GM12801 (cell line): ENCODE measurements around the gene AP4M1.

ENCODE experiments used
- CTCF ChIP-seq: IDR thresholded peaks from one replicate; pipeline ENCODE4 v1.5.1; 2011; ENCODE audit warnings: control low read depth; ENCODE audit not compliant: insufficient read length; ENCODE audit errors: extremely low read depth

Gene AP4M1

GRCh38 chr7:100100420-100101015 lies 925 bp upstream of the AP4M1 start:
- no peak for TF ChIP-seq CTCF

- no peak for TF ChIP-seq CTCF
Measured at GRCh38 chr7:100102950-100103840, 1.8 kb downstream of the AP4M1 start.

- TF ChIP-seq CTCF = no peak
Measured at GRCh38 chr7:100105534-100105933, 4.1 kb downstream of the AP4M1 start.

DNA sequence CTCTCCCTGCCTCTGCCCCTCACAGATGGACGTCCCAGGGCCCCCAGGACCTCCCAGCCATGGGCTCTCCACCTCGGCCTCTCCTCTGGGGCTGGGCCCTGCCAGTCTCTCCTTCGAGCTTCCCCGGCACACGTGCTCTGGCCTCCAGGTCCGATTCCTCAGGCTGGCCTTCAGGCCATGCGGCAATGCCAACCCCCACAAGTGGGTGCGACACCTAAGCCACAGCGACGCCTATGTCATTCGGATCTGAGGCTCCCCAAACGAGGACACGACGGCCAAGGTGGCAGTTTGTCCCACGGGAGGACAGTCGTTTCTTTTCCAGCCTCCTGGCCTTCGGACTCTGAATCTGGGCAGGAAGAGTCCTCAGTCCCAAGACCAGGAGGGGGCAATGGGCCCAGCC lies 5.2 kb downstream of the AP4M1 start:
- no peak for TF ChIP-seq CTCF

DNA sequence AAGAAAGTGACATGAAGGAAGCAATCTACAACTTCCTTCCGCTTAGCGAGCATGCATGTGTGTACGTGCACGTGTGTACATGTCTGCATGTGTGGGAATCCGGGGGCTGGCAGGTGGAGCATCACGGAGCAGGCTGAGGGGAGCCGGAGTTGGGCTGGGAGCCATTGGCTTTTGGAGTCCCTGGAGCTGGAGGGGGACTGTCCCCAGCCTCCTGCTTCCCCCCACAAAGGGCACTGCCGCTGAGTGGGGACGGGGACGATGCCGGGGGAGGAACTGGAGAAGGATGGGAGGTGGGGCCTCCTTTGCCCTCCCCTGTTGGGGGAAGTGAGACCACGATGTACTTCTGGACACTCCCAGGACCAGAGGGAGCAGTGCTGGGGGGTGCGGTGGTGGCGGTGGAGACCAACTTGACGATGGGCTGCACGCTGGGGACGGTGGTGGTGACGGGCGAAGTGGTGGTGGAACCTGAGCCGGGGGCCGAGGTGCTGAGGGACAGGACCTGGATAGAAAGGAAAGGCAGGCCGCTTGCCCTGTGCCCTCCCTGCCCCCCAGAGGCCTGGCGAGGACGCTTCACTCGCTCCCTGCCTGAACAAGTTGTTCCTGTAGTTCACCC lies 5.8 kb downstream of the AP4M1 start:
- no peak for TF ChIP-seq CTCF

DNA sequence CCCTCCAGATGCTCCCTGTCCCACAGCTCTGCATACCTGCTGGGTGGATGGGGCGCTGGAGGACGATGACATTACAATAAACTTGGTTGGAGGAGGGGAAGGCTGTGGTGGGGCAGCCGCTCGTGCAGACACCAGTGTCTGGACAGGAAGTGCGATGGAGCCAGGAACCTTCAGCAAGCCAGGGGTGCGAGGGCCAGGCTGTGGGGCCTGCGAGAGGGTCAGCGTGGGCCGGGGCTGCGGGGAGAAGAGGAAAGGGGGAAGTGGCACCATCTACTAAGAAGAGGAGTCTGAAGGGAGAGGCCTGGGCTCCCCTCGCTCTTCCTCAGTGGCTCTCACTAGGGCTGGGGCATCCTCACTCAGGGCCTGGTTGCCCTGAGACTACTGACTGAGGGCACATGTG lies 6.4 kb downstream of the AP4M1 start:
- no peak for TF ChIP-seq CTCF

GRCh38 chr7:100109521-100110163 lies 8.2 kb downstream of the AP4M1 start:
- no peak for TF ChIP-seq CTCF
